ENCODE measurements around the gene ATOH8. TPM values are rescaled to one million over a fixed set of nuclear protein-coding genes. Genes with fewer than 3 reads are reported as not detected.

Gene ATOH8
- total and polyA plus RNA-seq, 4 donors = 38.6 to 63.3 (median 50.5) TPM

DNA sequence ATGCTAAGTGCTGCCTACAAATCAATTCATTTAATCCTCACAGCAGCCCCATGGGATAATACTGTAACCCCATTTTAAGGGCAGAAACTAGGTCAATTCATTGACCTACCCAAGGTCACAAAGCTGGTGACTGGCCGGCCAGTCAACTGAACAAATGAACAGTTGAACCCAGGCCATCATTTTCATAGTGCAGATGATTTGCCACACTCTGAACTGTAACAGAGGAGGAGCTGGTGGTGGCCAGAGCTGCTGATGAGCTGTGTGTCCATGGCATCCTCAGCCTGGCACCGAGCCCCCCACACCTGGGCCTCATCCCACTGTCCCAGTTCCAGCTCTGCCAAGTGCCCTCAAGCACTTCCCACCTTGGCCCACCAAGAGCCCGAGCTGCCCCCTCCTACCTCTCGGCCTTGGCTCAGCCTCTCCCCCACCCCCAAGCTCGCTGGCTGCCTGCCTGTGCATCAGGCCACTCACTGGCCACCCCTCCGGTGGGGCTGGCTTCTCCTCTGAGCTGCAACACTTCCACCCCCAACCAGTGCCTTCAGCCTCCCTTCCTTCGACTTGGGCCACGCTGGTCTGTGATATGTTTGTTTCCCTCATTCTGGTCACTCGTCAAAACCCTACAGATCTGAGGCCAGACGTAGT, 58.4 kb downstream of the ATOH8 start:
- Histone ChIP-seq H3K36me3 (ENCODE audit: control insufficient read depth in 4 of 4, insufficient read depth in 4 of 4, low read length in 4 of 4) (no peaks in the 10 kb centered on the region), H3K27ac (ENCODE audit: low read depth in 1 of 2, low read length in 1 of 2) (no peak overlapping the region), H3K9ac (ENCODE audit: insufficient read depth in 1 of 2, low read length in 2 of 2) (no peak overlapping the region), H3K4me3 (no peak overlapping the region), H3K9me3 (ENCODE audit: control insufficient read depth in 4 of 4, insufficient read depth in 3 of 4, low read length in 3 of 4) (no peaks in the 10 kb centered on the region), H3K4me1 (ENCODE audit: control insufficient read depth in 5 of 5, insufficient read depth in 5 of 5, low read length in 5 of 5) (peaks cover 0 to 30% (median 4%) of the 10 kb centered on the region in 5 donors), H3K27me3 (ENCODE audit: control insufficient read depth in 3 of 3, insufficient read depth in 3 of 3, low read length in 2 of 3) (no peaks in the 10 kb centered on the region)
- DNase-seq = peak; percentile 26 to 44 (median 39)
- no peak for TF ChIP-seq CTCF (IDR thresholded peaks at IDR 0.05; ENCODE audit: control extremely low read depth, extremely low read depth)
- no peak for ATAC-seq (ENCODE audit: insufficient read depth, low FRiP score)
- 76 to 78% methylated on average over 10 of the region's 10 CpGs for WGBS, 2 donors

DNA sequence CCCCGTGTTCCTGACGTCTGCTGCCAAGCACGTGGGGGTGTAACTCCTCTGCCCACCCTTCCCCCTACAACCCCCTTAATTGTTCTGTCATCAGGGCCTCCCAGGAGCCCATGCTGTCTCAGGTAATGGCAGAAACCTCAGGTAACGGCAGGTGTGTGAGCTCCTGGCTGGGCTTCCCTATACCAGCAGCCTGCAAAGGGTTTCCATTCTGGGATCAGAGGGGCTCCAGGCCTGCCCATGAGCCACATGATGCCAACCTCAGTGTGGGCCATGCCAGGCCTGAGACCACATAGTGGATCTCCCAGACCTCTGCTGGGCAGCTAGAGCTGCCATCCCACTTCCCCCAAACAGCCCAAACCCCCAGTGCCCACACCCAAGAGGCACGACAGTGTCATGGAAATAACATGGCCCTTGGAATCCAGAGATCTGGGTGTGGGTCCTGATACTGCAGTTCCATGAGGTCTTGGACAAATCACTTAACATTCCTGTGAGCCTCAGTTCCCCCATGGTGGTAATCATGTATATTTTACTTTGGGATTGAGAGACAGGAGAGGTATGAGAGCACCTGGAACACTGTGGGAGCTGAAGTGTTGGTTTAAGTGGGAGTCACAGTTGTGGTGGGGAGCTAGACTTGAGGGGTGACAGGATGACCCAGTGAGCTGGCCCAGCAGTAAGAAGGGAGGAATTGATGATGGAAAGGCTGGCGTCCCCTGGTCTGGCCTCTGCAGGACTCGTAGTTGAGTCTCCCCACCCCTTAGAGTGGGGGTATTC, 59.6 kb downstream of the ATOH8 start:
- H3K9ac ChIP-seq (ENCODE audit: insufficient read depth in 1 of 2, low read length in 2 of 2) = no peak overlapping the region
- no peak overlapping the region for H3K27ac ChIP-seq (ENCODE audit: low read depth in 1 of 2, low read length in 1 of 2)
- H3K4me3 ChIP-seq = no peak overlapping the region
- DNase-seq (no peak), ATAC-seq (ENCODE audit: insufficient read depth, low FRiP score) (no peak)
- WGBS, 2 donors = 89 to 92% methylated on average over 7 of the region's 7 CpGs
- H3K9me3 ChIP-seq (ENCODE audit: control insufficient read depth in 4 of 4, insufficient read depth in 3 of 4, low read length in 3 of 4) = no peaks in the 10 kb centered on the region
- no peak for TF ChIP-seq CTCF (IDR thresholded peaks at IDR 0.05; ENCODE audit: control extremely low read depth, extremely low read depth)
- H3K4me1 ChIP-seq (ENCODE audit: control insufficient read depth in 5 of 5, insufficient read depth in 5 of 5, low read length in 5 of 5) = peaks cover 0 to 30% (median 4%) of the 10 kb centered on the region in 5 donors
- H3K27me3 ChIP-seq (ENCODE audit: control insufficient read depth in 3 of 3, insufficient read depth in 3 of 3, low read length in 2 of 3) = no peaks in the 10 kb centered on the region
- H3K36me3 ChIP-seq (ENCODE audit: control insufficient read depth in 4 of 4, insufficient read depth in 4 of 4, low read length in 4 of 4) = no peaks in the 10 kb centered on the region

DNA sequence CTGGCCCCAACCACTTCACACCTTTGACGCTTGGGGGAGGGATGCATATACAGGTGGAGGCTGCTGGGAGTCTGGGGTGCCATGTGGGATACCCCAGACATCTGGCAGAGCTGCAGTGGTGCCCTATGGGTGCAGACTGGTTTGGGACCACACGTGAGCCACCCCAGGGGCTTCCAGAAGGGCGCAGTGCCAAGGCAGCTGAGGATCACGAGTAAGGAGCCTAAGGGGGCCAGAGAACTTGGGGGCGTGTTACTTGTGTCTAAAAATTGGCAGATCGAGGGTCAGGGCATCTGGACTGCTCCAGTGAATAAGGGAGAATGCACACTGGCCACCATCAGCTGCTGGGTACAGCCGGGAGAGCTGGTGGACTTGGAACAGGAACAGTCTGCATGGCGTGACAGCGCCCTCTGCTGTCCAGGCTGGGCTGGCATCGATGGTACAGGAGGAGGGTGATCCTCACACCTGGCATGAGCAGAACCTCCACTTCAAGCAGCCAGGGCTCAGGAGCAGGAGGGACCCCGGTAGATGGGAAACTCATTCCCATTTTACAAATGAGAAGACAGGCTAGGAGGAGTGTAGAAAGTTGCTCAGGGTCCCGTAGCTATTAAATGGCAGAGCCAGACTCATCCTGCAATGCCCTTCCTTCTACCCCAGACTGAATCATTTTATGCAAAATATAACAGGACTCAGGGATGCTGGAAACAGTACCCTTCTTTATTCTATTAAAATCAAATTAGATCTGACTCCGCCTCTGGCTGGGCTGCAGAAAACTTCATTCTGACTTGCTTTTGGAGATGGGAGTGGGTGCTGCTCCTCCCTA, 60.4 kb downstream of the ATOH8 start:
- 32 to 38% methylated on average over 13 of the region's 13 CpGs for WGBS, 2 donors
- Histone ChIP-seq H3K4me3 (no peak overlapping the region), H3K27ac (ENCODE audit: low read depth in 1 of 2, low read length in 1 of 2) (no peak overlapping the region), H3K27me3 (ENCODE audit: control insufficient read depth in 3 of 3, insufficient read depth in 3 of 3, low read length in 2 of 3) (no peaks in the 10 kb centered on the region), H3K9me3 (ENCODE audit: control insufficient read depth in 4 of 4, insufficient read depth in 3 of 4, low read length in 3 of 4) (no peaks in the 10 kb centered on the region), H3K4me1 (ENCODE audit: control insufficient read depth in 5 of 5, insufficient read depth in 5 of 5, low read length in 5 of 5) (peaks cover 0 to 30% (median 4%) of the 10 kb centered on the region in 5 donors), H3K9ac (ENCODE audit: insufficient read depth in 1 of 2, low read length in 2 of 2) (no peak overlapping the region), H3K36me3 (ENCODE audit: control insufficient read depth in 4 of 4, insufficient read depth in 4 of 4, low read length in 4 of 4) (no peaks in the 10 kb centered on the region)
- peak; percentile 86 to 91 (median 91) for DNase-seq
- peak; percentile 99 for TF ChIP-seq CTCF (IDR thresholded peaks at IDR 0.05; ENCODE audit: control extremely low read depth, extremely low read depth)
- ATAC-seq (ENCODE audit: insufficient read depth, low FRiP score) = peak; percentile 88

Measured in lung (tissue), 12 donors.